ENCODE data around the gene JCHAIN. TPM values are rescaled to one million over a fixed set of nuclear protein-coding genes. Genes with fewer than 3 reads are reported as not detected.
"Not testable (repeated sequence)": the region's sequence is repeated elsewhere in the genome, so short reads cannot be mapped to it uniquely, and the experiment has no call there.

Gene JCHAIN
- polyA plus RNA-seq, 1 experiment, result 0.61 TPM

DNA sequence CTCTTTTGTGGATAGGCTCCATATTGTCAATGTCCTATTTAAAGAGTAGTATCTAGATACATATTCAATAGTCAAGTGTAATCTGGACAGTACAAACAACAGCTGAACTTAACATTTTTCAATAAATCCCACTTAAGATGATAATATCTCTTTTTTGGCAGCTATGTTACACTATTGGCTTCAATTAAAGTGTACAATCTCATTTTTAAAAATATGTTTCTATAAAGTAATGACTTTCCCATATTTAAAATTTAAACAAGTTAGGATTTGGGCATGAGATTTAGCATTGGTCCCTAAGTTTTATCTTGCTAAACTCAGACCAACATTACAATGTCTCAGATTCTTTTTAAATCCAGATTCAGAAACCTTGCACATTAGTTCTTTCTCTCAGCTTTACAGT lies 7.9 kb upstream of the JCHAIN start:
- DNase-seq (ENCODE audit: low read depth, low spot score), result no peak
- Histone ChIP-seq H3K27ac (ENCODE audit: low read depth, low read length) (no peak overlapping the region), H3K4me3 (ENCODE audit: low read depth, low read length) (no peak overlapping the region), H3K27me3 (ENCODE audit: control insufficient read depth, insufficient read depth, low read length) (no peaks in the 10 kb centered on the region), H3K9me3 (ENCODE audit: control insufficient read depth, insufficient read depth, low read length) (no peaks in the 10 kb centered on the region)
- ChIA-PET POLR2A (no interaction called here), CTCF (interaction anchor here (0.8 to 1.8 kb wide), 3 partner anchors 9 to 22 kb away, joined by 3 to 5 read pairs (median 4); no protein-coding TSS in a partner anchor)
- TF ChIP-seq, protein P1, sequence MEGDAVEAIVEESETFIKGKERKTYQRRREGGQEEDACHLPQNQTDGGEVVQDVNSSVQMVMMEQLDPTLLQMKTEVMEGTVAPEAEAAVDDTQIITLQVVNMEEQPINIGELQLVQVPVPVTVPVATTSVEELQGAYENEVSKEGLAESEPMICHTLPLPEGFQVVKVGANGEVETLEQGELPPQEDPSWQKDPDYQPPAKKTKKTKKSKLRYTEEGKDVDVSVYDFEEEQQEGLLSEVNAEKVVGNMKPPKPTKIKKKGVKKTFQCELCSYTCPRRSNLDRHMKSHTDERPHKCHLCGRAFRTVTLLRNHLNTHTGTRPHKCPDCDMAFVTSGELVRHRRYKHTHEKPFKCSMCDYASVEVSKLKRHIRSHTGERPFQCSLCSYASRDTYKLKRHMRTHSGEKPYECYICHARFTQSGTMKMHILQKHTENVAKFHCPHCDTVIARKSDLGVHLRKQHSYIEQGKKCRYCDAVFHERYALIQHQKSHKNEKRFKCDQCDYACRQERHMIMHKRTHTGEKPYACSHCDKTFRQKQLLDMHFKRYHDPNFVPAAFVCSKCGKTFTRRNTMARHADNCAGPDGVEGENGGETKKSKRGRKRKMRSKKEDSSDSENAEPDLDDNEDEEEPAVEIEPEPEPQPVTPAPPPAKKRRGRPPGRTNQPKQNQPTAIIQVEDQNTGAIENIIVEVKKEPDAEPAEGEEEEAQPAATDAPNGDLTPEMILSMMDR (IDR thresholded peaks at IDR 0.05; ENCODE audit: low read depth, low read length), result no peak

DNA sequence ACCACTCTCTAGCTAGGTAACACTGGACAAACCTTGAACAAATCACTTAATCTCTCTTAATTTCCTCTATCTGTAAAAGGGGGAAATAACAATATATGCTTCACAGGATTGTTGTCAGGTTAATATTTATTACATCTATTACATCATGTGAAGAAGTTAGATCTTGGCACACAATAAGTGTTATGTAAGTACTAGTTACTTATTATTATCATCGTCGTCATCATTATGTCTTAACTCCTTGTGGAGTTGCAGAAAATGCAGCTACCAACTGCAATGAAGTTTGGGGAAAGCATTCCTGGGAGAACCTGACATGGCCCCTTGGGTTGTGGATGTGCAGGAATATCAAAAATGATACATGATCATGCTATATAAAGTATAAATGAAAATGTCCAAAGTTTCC lies 4.8 kb upstream of the JCHAIN start:
- Histone ChIP-seq H3K27me3 (ENCODE audit: control insufficient read depth, insufficient read depth, low read length) (no peaks in the 10 kb centered on the region), H3K4me3 (ENCODE audit: low read depth, low read length) (no peak overlapping the region), H3K27ac (ENCODE audit: low read depth, low read length) (no peak overlapping the region), H3K9me3 (ENCODE audit: control insufficient read depth, insufficient read depth, low read length) (no peaks in the 10 kb centered on the region)
- no peak for DNase-seq (ENCODE audit: low read depth, low spot score)
- ChIA-PET POLR2A (interaction anchor here (0.5 kb wide), 1 partner anchor 65 kb away, joined by 3 read pairs; no protein-coding TSS in a partner anchor), CTCF (interaction anchor here (1.5 to 1.6 kb wide), 2 partner anchors 16 to 19 kb away, joined by 6 read pairs; no protein-coding TSS in a partner anchor)
- TF ChIP-seq, protein P1 (IDR thresholded peaks at IDR 0.05; ENCODE audit: low read depth, low read length), result no peak

- Histone ChIP-seq H3K27me3 (ENCODE audit: control insufficient read depth, insufficient read depth, low read length) (no peaks in the 10 kb centered on the region), H3K4me3 (ENCODE audit: low read depth, low read length) (no peak overlapping the region), H3K9me3 (ENCODE audit: control insufficient read depth, insufficient read depth, low read length) (no peaks in the 10 kb centered on the region), H3K27ac (ENCODE audit: low read depth, low read length) (no peak overlapping the region)
- TF ChIP-seq, protein P1 (IDR thresholded peaks at IDR 0.05; ENCODE audit: low read depth, low read length), result no peak
- POLR2A ChIA-PET, result no interaction called here
- CTCF ChIA-PET, result interaction anchor here (0.5 to 1.5 kb wide), 2 partner anchors 19 to 361 kb away, joined by 3 to 6 read pairs; no protein-coding TSS in a partner anchor
- DNase-seq (ENCODE audit: low read depth, low spot score), result no peak
Observed at GRCh38 chr4:70670332-70671014, 4.2 kb upstream of the JCHAIN start.

GRCh38 chr4:70667740-70668535 lies 1.6 kb upstream of the JCHAIN start:
- ChIA-PET CTCF (interaction anchor here (0.6 to 4.5 kb wide), 6 partner anchors 10 to 780 kb away, joined by 3 to 30 read pairs (median 4); no protein-coding TSS in a partner anchor), POLR2A (no interaction called here)
- DNase-seq (ENCODE audit: low read depth, low spot score), result no peak
- Histone ChIP-seq H3K4me3 (ENCODE audit: low read depth, low read length) (no peak overlapping the region), H3K9me3 (ENCODE audit: control insufficient read depth, insufficient read depth, low read length) (no peaks in the 10 kb centered on the region), H3K27ac (ENCODE audit: low read depth, low read length) (no peak overlapping the region), H3K27me3 (ENCODE audit: control insufficient read depth, insufficient read depth, low read length) (no peaks in the 10 kb centered on the region)
- TF ChIP-seq, protein P1 (IDR thresholded peaks at IDR 0.05; ENCODE audit: low read depth, low read length), result no peak

DNA sequence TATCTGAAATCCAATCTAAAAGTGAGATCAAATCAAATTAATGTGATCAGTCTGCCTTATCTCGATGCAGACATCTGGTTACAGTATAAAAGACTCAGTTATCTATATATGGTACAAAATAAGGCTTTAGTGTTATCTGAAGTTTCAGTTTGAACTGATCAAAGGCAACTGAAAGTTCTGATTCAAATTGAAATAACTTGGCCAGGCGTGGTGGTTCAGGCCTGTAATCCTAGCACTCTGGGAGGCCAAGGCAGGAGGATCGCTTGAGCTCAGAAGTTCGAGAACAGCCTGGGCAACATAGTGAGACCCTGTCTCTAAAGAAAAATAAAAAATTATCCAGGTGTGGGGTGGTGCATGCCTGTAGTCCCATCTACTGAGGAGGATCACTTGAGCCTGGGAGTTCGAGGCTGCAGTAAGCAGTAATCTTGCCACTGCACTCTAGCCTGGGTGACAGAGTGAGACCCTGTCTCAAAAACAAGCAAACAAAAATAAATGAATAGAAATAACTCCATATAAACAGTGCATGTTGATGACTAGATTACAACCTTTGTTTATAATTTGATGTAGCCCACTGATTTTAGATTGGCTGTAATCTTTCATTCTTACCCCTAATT lies 4.9 kb downstream of the JCHAIN start:
- DNase-seq (ENCODE audit: low read depth, low spot score); H3K9me3 ChIP-seq (ENCODE audit: control insufficient read depth, insufficient read depth, low read length); H3K4me3 ChIP-seq (ENCODE audit: low read depth, low read length); H3K27me3 ChIP-seq (ENCODE audit: control insufficient read depth, insufficient read depth, low read length); POLR2A ChIA-PET; H3K27ac ChIP-seq (ENCODE audit: low read depth, low read length): not testable (repeated sequence)
- CTCF ChIA-PET, result interaction anchor here (2.4 kb wide), 1 partner anchor 9 kb away, joined by 26 read pairs; no protein-coding TSS in a partner anchor
